Activated CD4-positive, CD25-positive, alpha-beta regulatory T cell treated with anti-CD3 and anti-CD28 coated beads, Interleukin-2, amount 50 U/mL, for 72 hours (primary cell): Measurements from ENCODE around the gene LAPTM4A.
"Not testable (repeated sequence)": the region's sequence is repeated elsewhere in the genome, so short reads cannot be mapped to it uniquely, and the experiment has no call there.

Experiments
- DNase-seq: peaks from one replicate; pipeline ENCODE4 v3.0.0; 2021

The LAPTM4A gene

GRCh38 chr2:20050104-20050645 is 1.3 kb downstream of the LAPTM4A start:
- DNase-seq = no peak

- DNase-seq = no peak
Measured at GRCh38 chr2:20049637-20050036, 1.8 kb downstream of the LAPTM4A start.

- no peak for DNase-seq
Measured at GRCh38 chr2:20048488-20049448, 2.7 kb downstream of the LAPTM4A start.

GRCh38 chr2:20045712-20046292 is 5.6 kb downstream of the LAPTM4A start:
- not testable (repeated sequence) for DNase-seq

- DNase-seq = no peak
Measured at GRCh38 chr2:20044778-20045177, 6.7 kb downstream of the LAPTM4A start.

GRCh38 chr2:20042531-20042930 is 8.9 kb downstream of the LAPTM4A start:
- no peak for DNase-seq

- DNase-seq = no peak
Measured at GRCh38 chr2:20040489-20041172, 10.8 kb downstream of the LAPTM4A start.

GRCh38 chr2:20037660-20038059 is 13.8 kb downstream of the LAPTM4A start:
- DNase-seq = no peak

- DNase-seq = no peak
Measured at GRCh38 chr2:20035955-20036666, 15.3 kb downstream of the LAPTM4A start.

- no peak for DNase-seq
Measured at GRCh38 chr2:20034821-20035220, 16.6 kb downstream of the LAPTM4A start.

GRCh38 chr2:20034218-20034617 is 17.2 kb downstream of the LAPTM4A start:
- DNase-seq = no peak

- no peak for DNase-seq
Measured at GRCh38 chr2:20033322-20033721, 18.1 kb downstream of the LAPTM4A start.

GRCh38 chr2:20030224-20030623 is 21.2 kb downstream of the LAPTM4A start:
- no peak for DNase-seq

GRCh38 chr2:20027705-20028434 is 23.6 kb downstream of the LAPTM4A start:
- DNase-seq = no peak

- no peak for DNase-seq
Measured at GRCh38 chr2:20027260-20027677, 24.2 kb downstream of the LAPTM4A start.

- DNase-seq = no peak
Measured at GRCh38 chr2:20025065-20025786, 26.2 kb downstream of the LAPTM4A start.

GRCh38 chr2:20023688-20024087 is 27.7 kb downstream of the LAPTM4A start:
- no peak for DNase-seq

GRCh38 chr2:20021405-20022009 is 29.9 kb downstream of the LAPTM4A start:
- DNase-seq = no peak

- no peak for DNase-seq
Measured at GRCh38 chr2:20019747-20020146, 31.7 kb downstream of the LAPTM4A start.

GRCh38 chr2:20018601-20019152 is 32.8 kb downstream of the LAPTM4A start:
- no peak for DNase-seq
